HL-60 (cell line): ENCODE results near the gene LZTFL1.

ENCODE experiments used
- DNase-seq, 2 experiments: peaks; one replicate each; pipeline ENCODE4 v3.0.0-alpha.2; 2010 to 2020; ENCODE audit warnings: low read depth in 1 of 2, low spot score in 1 of 2
- H3K27ac ChIP-seq: fragments of 250-450 bp; sonication (Bioruptor Pico); replicated peaks from 2 replicates; pipeline ENCODE4 v1.5.1; 2020; ENCODE audit warnings: mild to moderate bottlenecking, moderate library complexity
- H3K27me3 ChIP-seq: fragments of 250-450 bp; sonication (Bioruptor Pico); 2 replicates; pipeline ENCODE4 v1.5.1; 2021; ENCODE audit warnings: mild to moderate bottlenecking, moderate library complexity; ENCODE audit not compliant: insufficient read depth, poor library complexity, severe bottlenecking
- H3K4me3 ChIP-seq: replicated peaks from 2 replicates; pipeline ENCODE4 v1.5.1; 2011; ENCODE audit warnings: mild to moderate bottlenecking, control low read depth, low read length; ENCODE audit not compliant: insufficient read depth
- CTCF ChIP-seq: IDR thresholded peaks from one replicate; pipeline ENCODE4 v1.5.1; 2011; ENCODE audit warnings: low read length, control low read depth, inconsistent platforms; ENCODE audit not compliant: insufficient read depth
- GABPA ChIP-seq: IDR thresholded peaks from 2 replicates; pipeline ENCODE4 v1.6.1; 2012; ENCODE audit warnings: low read depth
- POLR2AphosphoS5 ChIP-seq: IDR thresholded peaks from 2 replicates; pipeline ENCODE4 v1.6.1; 2012; ENCODE audit warnings: low read depth
- REST ChIP-seq: IDR thresholded peaks from 2 replicates; pipeline ENCODE4 v1.6.1; 2012; ENCODE audit warnings: low read depth; ENCODE audit not compliant: insufficient replicate concordance
- SPI1 ChIP-seq: IDR thresholded peaks from 2 replicates; pipeline ENCODE4 v1.6.1; 2012; ENCODE audit warnings: low read depth, mild to moderate bottlenecking, borderline replicate concordance

LZTFL1 gene

GRCh38 chr3:45848392-45848791 is 6.5 kb upstream of the LZTFL1 start:
- no peaks in the 10 kb centered on the region for H3K27me3 ChIP-seq
- TF ChIP-seq POLR2AphosphoS5: no peak
- TF ChIP-seq GABPA: no peak
- no peak for TF ChIP-seq SPI1
- no peak for TF ChIP-seq CTCF
- TF ChIP-seq REST: no peak
- H3K4me3 ChIP-seq: no peak overlapping the region
- H3K27ac ChIP-seq: no peak overlapping the region
- no peak for DNase-seq

GRCh38 chr3:45844616-45845015 is 2.7 kb upstream of the LZTFL1 start:
- TF ChIP-seq SPI1 (no peak), GABPA (no peak), REST (no peak), CTCF (no peak), POLR2AphosphoS5 (no peak)
- Histone ChIP-seq H3K27me3 (no peaks in the 10 kb centered on the region), H3K4me3 (no peak overlapping the region), H3K27ac (no peak overlapping the region)
- no peak for DNase-seq

- Histone ChIP-seq H3K27ac (no peak overlapping the region), H3K4me3 (no peak overlapping the region), H3K27me3 (no peaks in the 10 kb centered on the region)
- TF ChIP-seq POLR2AphosphoS5 (no peak), SPI1 (no peak), GABPA (no peak), REST (no peak), CTCF (no peak)
- no peak for DNase-seq
These were observed 1.1 kb upstream of the LZTFL1 start for GRCh38 chr3:45842851-45843625.
